Measurements from ENCODE around the gene HSPA4L.
A peak's percentile ranks its signal among the peaks of the same experiment; 100 is the strongest.

The HSPA4L gene

DNA sequence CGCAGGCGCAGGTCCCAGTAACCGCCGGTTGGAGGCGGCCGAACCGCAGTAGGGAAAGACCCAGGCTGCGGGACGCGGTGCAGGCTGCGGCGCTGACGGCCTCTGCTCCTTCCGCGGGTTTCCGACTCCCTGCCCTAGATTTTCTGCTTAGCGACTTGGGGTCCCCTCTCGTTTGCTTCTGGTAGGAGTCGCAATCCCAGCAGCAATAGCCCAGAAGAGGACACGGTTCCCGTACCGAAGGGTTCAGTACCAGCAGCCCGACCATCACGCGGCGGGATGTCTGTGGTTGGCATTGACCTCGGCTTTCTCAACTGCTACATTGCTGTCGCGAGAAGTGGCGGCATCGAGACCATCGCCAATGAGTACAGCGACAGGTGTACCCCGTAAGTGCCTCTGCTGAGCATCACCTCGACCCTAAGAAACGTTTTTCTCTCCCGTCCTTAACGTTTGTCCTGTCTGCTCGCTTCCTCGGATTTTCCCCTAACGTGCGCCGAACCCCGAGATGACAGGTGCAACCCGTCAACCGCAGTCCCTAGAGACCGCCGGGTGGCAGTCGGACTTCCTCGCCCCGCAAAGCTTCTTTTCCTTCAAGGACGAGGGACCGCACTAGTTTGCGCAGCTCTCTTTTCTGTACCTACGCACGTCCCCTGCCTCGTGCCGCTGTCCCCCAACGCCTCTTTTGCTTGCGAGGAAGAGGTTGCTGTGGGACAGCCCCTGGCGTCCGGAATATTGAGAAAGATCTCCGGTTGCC is at the start of gene HSPA4L:
Gene HSPA4L (plus strand): TSS at position 48 of the 751 bp plus-strand sequence. CDS start 229 bp downstream, at position 277.
- DNase-seq, result peak; percentile 74
- in situ Hi-C loops (cut with HindIII; ENCODE audit: low pct_ligation_motif_present, low pct_unique_long_range_greater_than_20kb, low sequenced_read_pairs), result no loop called here

DNA sequence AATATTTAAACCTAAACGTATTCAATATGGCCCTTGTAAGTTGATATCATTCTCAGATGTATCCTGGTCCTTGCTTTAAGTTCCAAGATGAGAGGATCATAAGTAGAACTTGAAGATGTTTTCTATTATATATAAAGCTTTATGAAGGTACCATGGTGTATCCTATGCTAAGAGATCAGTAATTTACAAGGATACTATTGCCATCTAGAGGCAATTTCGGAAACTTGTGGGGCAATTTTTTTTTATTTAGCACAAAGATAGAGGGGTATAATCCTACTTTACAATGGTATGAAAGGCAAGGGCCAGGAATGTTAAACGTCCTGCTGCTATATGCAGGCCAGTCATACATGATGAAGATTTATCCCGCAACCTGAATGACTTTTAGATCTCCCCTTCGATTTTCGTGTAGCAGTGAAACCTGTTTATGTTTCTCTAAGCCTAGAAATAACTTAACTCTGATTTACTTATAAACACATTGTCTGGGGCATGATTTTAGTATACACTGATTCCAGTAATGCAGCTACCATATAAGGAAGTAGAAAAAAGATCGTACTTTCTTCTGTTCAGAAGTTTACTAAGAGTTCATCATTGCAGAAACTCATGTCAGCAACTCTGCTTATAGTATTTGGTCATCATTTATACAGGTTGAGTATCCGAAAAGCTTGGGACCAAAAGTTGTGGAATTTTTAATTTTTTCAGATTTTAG is 49.3 kb upstream of the HSPA4L start:
- DNase-seq, result peak; percentile 48
- in situ Hi-C loops (cut with HindIII; ENCODE audit: low pct_ligation_motif_present, low pct_unique_long_range_greater_than_20kb, low sequenced_read_pairs), result no loop called here

DNA sequence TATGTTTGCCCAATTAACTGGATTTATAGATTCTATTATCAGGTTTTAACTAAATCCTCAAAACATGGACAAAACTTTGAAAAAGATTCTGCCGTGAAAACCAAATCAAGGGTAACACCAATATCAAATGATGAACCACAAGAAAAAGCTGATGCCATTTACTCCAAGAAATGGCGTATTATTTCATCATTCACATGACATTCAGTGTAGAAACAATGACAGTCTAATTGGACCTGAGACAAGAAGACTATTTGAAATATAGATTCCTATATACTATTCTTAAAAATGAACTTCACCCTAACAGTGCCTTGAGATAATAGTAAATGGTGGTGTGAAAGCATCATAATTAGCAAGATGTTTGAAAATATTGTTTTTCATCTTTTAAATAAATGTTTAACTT is 47.1 kb upstream of the HSPA4L start:
- in situ Hi-C loops (cut with HindIII; ENCODE audit: low pct_ligation_motif_present, low pct_unique_long_range_greater_than_20kb, low sequenced_read_pairs), result no loop called here
- no peak for DNase-seq

DNA sequence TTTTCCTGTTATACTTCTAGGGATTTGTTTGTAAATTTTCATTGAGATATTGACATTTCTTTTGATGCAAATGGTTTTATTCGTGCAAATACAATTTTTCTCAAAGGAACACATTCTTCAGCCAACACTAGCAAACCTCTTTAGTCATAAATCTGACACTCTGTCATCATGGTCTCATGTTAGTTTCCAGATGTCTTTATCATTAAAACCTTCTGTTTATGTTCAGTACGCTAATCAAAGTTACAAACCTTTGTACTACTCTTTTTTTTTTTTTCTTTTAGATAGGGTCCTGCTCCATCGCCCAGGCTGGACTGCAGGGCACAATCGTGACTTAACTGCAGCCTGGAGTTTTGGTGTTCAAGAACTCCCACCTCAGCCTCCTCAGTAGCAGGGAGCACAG is 44.8 kb upstream of the HSPA4L start:
- in situ Hi-C loops (cut with HindIII; ENCODE audit: low pct_ligation_motif_present, low pct_unique_long_range_greater_than_20kb, low sequenced_read_pairs), result no loop called here

DNA sequence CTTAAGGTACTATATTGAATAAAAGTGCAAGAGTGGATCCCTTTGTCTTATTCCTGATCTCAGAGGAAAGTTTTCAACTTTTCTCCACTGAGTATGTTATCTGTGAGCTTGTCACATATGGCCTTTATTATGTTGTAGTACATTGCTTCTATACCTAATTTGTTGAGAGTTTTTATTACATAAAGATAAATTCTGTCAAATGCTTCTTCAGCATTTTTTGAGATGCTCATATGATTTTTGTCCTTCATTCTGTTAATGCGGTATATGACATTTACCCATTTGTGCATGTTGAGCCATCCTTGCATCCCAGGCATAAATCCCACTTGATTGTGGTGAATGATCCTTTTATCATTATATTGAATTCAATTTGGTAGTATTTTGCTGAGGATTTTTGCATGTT is 40.9 kb upstream of the HSPA4L start:
- in situ Hi-C loops (cut with HindIII; ENCODE audit: low pct_ligation_motif_present, low pct_unique_long_range_greater_than_20kb, low sequenced_read_pairs), result no loop called here

More for the DNA sequence above, 44.8 kb upstream of the HSPA4L start:
- DNase-seq, result no peak

DNA sequence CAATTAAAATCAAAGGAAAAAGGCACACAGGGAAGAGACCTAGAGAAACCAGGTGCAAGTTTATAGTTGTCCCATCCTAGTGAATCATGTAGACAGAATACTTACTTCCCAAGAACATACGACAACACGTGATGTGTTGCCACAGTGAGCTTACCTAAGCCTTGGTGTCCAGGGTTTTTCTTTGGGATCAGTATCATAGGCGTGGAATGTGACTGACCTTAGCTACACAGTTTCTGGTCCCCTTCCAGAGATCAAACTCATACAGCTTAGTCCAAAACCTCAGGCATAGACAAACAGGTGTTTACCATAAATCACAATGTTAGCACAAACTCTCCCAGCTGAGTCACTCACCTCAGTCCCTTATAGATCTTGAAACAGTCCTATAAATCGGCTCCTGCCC is 34.2 kb upstream of the HSPA4L start:
- in situ Hi-C loops (cut with HindIII; ENCODE audit: low pct_ligation_motif_present, low pct_unique_long_range_greater_than_20kb, low sequenced_read_pairs), result no loop called here
- no peak for DNase-seq

More for the DNA sequence above, 40.9 kb upstream of the HSPA4L start:
- no peak for DNase-seq

DNA sequence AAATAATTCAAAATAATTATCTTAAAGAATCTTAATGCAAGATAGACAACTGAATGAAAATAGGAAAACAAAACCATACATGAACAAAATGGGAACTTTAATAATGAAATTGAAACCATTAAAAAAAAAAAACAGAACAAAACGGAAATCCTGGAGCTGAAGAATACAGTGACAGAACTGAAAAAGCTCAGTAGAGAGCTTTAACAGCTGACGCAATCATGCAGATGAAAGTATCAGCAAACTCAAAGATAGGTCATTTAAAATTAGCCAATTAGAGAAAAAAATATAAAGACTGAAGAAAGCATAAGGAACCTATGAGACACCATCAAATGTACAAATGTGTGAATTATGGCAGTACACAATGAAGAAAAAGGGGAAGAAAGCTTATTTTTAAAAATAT is 33.2 kb upstream of the HSPA4L start:
- no peak for DNase-seq
- in situ Hi-C loops (cut with HindIII; ENCODE audit: low pct_ligation_motif_present, low pct_unique_long_range_greater_than_20kb, low sequenced_read_pairs), result no loop called here

DNA sequence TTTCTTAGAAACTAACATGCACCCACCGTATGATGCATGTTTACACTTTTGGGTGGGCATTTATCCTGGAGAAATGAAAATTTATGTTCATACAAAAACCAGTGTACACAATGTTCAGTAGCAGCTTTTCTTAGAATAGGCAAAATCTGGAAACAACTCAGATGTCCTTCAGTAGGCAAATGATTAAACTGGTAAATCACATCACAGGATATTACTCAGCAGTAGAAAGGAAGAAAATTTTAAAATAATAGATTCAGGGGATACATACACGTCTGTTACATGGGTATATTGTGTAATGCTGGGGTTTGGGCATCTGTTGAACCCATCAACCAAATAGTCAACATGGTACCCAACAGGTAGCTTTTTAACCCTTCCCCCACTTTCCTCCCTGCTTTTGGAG is 25.2 kb upstream of the HSPA4L start:
- in situ Hi-C loops (cut with HindIII; ENCODE audit: low pct_ligation_motif_present, low pct_unique_long_range_greater_than_20kb, low sequenced_read_pairs), result no loop called here
- DNase-seq, result no peak

DNA sequence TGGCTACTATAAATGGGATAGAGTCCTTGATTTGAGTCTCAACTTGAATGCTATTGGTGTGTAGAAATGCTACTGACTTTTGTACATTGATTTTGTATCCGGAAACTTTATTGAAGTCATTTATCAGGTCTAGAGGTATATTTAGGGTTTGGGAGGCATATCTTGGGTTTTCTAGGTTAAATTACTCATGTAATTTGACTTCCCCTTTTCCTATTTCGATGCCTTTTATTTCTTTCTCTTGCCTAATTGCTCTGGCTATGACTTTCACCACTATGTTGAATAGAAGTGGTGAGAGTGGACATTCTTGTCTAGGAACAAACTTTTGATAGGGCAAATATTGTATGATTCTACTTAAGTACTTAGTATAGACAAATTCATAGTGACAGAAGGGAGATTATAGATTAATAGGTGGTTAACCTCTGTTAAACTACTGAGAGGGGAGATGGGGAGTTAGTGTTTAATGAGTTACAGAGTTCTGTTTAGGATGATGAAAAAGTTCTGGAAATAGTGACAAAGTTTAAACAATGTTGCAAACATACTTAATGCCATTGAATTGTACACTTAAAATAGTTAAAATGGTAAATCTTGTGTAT is 22.8 kb upstream of the HSPA4L start:
- DNase-seq, result peak; percentile 5
- in situ Hi-C loops (cut with HindIII; ENCODE audit: low pct_ligation_motif_present, low pct_unique_long_range_greater_than_20kb, low sequenced_read_pairs), result no loop called here

DNA sequence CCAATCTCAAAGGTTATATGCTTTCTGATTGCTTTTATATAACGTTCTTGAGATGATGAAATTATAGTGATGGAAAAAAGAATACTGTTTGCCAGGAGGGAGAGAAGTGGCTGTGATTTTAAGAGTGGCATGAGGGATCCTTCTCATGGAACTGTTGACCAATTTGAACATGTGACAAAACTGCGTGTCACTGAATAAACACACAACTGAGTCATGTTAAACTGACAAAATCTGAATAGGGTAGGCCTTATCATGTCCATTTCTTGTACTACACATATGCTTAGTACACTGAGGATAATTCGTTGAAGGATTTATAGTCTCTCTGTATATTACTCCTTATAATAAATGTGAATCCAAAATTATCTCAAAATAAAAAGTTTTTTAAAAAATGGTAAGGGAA is 22.2 kb upstream of the HSPA4L start:
- no peak for DNase-seq
- in situ Hi-C loops (cut with HindIII; ENCODE audit: low pct_ligation_motif_present, low pct_unique_long_range_greater_than_20kb, low sequenced_read_pairs), result no loop called here

DNA sequence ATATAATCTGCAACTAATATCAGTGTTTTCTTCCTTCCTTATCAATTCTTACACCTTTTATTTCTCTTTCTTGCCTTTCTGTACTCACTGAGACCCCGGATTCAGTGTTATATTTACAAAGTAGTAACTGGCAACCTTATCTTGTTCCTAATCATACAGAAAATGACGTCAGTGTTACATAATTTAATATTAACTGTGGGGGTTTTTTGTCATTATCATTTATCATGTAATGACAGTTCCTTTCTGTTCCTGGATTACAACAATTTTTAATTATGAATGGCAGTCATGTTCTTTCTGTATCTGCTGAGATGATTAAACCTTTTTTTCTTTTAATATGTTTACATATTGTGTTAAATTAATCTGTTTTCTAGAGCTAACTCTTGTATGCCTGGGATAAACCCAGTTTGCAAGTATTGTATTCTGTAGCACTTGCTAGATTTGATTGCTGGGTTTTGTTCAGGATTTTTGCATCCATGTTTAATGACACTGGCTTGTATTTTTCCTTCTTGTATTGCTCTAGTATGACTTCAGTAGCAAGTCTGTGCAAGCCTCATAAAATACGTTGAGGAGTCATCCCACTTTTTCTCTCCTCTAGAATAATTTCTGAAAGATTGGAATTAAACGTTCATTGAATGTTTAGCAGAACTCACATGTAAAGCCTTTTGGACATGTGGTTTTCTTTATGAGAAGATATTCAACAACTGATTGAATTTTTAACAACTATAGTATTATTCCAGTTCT is 10.4 kb upstream of the HSPA4L start:
- in situ Hi-C loops (cut with HindIII; ENCODE audit: low pct_ligation_motif_present, low pct_unique_long_range_greater_than_20kb, low sequenced_read_pairs), result no loop called here

DNA sequence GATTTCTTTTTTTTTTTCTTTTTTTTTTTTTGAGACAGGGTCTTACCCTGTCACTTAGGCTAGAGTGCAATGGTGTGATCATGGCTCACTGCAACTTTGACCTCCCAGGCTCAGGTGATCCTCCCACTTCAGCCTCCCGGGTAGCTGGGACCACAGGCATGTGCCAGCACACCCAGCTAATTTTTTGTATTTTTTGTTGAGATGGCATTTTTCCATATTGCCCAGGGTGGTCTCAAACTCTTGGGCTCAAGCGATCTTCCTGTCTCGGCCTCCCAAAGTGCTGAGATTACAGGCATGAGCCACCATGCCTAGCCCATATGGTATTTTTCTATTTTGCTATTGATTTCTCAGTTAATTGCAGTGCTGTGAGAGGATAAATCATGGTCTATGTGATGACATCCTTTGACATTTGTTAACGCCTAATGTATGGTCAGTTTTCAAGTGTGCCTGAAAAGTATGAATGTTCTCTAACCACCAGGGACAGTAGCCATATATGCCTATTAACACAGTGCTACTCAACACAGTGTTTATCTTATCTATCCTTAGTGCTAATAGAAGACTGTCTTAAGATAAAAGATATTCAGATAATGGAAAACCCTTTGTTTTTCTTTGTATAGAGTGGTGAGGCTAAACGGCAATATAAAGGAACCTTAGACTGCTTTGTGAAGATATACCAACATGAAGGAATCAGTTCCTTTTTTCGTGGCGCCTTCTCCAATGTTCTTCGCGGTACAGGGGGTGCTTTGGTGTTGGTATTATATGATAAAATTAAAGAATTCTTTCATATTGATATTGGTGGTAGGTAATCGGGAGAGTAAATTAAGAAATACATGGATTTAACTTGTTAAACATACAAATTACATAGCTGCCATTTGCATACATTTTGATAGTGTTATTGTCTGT is 9.1 kb upstream of the HSPA4L start:
- DNase-seq, result no peak
- in situ Hi-C loops (cut with HindIII; ENCODE audit: low pct_ligation_motif_present, low pct_unique_long_range_greater_than_20kb, low sequenced_read_pairs), result no loop called here

More for the DNA sequence above, 10.4 kb upstream of the HSPA4L start:
- no peak for DNase-seq

DNA sequence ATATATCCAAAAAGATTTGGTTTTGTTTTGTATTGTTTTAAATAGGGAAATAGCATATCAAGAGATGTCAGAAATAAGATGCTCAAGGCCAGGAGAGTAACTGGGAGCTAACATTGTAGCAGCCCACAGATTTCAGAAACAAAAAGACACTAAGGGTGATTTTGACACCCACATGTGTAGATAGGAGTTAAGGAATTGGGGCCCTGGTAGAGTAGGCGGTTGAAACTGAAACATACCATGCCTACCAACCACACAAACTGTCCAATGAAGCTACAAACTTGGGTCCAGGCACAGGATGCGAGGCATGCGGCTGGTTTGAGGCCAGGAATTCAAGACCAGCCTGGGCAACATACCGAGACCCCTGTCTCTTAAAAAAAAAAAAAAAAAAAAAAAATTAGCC is 6.3 kb upstream of the HSPA4L start:
- no peak for DNase-seq
- in situ Hi-C loops (cut with HindIII; ENCODE audit: low pct_ligation_motif_present, low pct_unique_long_range_greater_than_20kb, low sequenced_read_pairs), result no loop called here

DNA sequence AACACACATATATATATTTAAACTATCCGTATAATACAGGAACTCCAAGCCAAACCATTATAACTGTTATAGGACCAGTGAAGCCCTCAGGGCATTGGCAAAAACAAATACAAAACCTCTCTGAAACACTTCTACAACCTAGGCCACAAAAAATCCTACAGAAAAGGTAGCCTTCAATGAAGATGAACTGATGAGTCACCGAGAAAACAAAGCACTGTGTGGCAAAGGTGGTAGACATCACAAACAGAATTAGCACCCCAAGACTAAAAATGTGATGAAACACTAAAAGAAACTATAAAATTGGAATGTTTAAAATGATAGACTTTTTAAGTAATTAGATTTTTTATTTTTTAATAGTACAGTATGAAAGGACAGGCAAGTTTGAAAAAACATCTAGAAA is 5.5 kb upstream of the HSPA4L start:
- in situ Hi-C loops (cut with HindIII; ENCODE audit: low pct_ligation_motif_present, low pct_unique_long_range_greater_than_20kb, low sequenced_read_pairs), result no loop called here

DNA sequence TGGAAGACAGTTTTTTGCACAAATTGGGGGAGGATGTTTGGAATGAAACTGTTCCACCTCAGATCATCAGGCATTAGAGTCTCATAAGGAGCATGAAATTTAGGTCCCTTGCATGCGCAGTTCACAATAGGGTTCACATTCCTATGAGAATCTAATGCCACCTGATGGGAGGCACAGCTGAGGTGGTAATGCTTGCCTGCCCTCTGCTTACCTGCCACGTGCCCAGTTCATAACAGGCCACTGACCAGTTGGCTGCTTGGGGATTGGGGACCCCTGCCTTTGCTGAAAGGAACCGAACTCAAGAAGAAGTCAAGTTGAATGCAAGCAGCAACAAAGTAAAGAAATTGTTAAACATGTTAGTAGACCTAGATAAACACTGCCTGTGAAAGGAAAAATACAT is 4.6 kb upstream of the HSPA4L start:
- no peak for DNase-seq
- in situ Hi-C loops (cut with HindIII; ENCODE audit: low pct_ligation_motif_present, low pct_unique_long_range_greater_than_20kb, low sequenced_read_pairs), result no loop called here

More for the DNA sequence above, 5.5 kb upstream of the HSPA4L start:
- DNase-seq, result no peak

DNA sequence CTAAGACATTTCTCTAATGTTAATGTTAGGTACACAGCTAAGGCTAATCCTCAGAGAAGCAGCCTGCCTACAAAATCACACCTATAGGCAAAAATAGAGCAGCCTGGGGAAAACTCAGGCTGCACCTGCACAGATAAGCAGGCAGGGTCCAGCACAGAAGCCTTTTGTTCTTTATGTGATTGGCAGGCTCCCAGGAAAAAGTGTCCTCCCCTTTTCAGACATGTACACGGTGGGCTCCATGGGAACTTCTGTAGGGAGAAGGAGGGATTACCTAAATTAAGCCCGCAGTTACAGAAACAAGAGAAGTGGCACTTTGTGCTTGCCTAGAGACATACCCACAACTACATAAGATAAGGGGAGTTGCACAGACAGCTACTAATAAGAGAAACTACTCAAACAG is 4.0 kb upstream of the HSPA4L start:
- in situ Hi-C loops (cut with HindIII; ENCODE audit: low pct_ligation_motif_present, low pct_unique_long_range_greater_than_20kb, low sequenced_read_pairs), result no loop called here
- DNase-seq, result no peak

DNA sequence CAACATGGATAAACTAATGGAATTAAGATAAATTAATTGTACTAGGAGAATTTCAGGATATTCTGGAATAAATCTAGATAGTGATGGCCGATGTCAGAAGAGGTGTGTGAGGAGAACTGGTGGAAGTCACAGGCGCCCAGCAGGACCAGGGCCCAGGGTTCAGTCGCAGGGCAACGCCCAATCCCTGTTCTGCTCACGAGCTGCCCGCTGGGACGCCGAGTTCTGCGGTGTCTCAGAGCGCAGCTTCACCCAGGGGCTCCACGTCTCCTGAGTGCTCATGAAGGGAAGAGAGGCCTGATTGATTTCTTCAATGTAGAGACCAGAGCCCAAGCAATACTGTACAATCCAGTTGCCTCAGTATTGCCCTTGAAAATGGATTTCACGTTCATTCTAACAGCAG is 1.5 kb upstream of the HSPA4L start:
- no peak for DNase-seq
- in situ Hi-C loops (cut with HindIII; ENCODE audit: low pct_ligation_motif_present, low pct_unique_long_range_greater_than_20kb, low sequenced_read_pairs), result no loop called here
